HG03469 (cell line): ENCODE results near the gene TMEM243.

ENCODE experiments used
- ATAC-seq: cut with Tn5 transposase; IDR thresholded peaks from one replicate; pipeline ENCODE4 v1.9.1; 2021; ENCODE audit warnings: mild to moderate bottlenecking, moderate library complexity, moderate number of reproducible peaks; ENCODE audit not compliant: unreplicated experiment

TMEM243 gene

DNA sequence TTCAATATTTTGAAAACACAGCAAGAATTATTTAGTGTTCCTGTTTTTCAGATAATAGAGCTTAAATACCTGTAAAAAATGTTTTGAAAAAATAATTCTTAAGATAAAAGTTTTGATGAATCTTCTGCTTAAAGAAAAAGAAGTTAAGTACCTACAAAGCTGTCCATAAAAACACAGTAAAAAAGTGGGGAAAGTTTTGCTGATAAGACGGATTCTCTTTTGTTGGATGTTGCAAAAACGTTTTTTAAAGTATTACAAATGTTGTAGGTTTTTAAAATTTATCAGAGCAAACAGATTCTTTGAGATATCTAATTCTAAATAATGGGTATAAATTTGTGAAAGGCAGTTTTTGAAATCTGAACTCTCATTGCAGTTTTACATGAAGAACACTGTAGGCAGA, 55.1 kb downstream of the TMEM243 start:
- ATAC-seq, result no peak

- ATAC-seq, result peak; percentile 44
These were observed 60.0 kb downstream of the TMEM243 start for GRCh38 chr7:87159538-87159937.

GRCh38 chr7:87156709-87157108, 62.8 kb downstream of the TMEM243 start:
- no peak for ATAC-seq

DNA sequence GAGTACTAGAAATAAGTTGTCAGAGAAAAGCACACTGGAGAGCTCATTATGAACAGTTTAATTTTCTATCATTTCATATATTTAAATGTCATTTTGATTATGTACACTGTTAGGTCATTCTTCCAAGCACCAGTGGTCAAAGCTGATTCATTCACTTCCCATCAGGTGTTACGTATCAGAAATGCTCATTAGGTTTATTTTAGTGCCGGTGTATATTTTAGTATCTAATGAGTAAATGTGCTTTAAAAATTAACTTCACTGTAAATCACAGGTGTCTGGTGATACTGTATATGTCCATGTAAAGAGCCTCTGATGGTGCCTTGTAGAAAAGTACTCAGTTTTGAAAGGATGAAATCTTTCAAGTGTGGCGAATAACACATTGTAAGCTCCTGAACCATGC, 63.7 kb downstream of the TMEM243 start:
- ATAC-seq, result no peak

DNA sequence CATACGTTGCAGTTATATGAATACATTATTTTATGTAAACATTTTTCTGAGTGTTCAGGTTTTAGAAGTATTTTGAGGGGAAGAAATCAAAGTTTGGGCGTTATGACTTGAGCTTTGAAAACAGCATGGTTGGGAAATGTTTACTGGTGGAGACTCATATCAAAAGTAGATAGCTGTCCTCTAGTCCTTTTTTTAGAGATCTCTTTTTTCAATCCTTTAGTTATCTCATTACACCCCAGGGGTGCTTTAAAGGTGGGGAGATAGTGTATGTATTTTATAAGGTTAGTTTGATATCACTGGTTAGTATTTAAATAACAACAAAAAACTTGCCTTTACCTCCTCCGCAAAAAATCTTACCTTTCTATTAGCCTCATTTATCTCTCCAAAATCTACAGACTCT, 65.0 kb downstream of the TMEM243 start:
- no peak for ATAC-seq

- ATAC-seq, result no peak
These were observed 65.4 kb downstream of the TMEM243 start for GRCh38 chr7:87154166-87154565.

- no peak for ATAC-seq
These were observed 66.5 kb downstream of the TMEM243 start for GRCh38 chr7:87152897-87153641.

GRCh38 chr7:87152112-87152896, 67.2 kb downstream of the TMEM243 start, which contains the start of gene DMTF1:
Gene DMTF1, plus strand, starts transcription at chr7:87152453. Its CDS starts 12,489 bp downstream, at chr7:87164942.
- ATAC-seq, result peak; percentile 78

GRCh38 chr7:87151729-87152111, 67.8 kb downstream of the TMEM243 start:
- peak; percentile 19 for ATAC-seq

GRCh38 chr7:87151002-87151728, 68.4 kb downstream of the TMEM243 start:
- ATAC-seq, result no peak

DNA sequence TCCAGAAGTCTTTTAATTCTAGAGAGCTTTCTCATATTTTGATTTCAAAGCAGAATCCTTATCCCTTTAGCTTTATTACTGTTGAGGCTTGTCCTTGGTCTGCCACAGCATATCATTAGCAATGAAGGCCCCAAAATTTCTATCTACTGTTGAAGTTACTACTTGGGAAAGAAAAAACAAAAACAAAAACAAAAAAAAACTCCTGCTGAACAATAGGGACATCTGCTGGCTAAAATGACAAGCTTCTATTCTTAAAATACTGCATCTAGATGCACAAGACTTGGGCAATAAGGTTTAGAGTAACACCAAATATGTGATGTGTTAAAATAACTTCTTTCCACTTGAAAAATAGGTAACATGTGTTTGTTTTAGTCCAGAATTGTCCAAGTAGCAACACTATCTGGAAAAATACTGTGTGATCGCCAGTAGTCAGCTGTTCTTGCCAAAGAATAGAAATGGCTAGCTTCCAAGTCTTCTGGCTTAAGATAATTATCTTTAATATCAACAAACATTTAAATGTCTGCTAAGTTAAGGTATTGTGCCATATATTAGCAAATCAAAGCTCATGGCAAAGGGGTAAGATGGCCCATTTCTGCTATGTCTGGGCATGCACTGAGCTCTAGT, 71.1 kb downstream of the TMEM243 start:
- no peak for ATAC-seq

- ATAC-seq, result no peak
These were observed 72.0 kb downstream of the TMEM243 start for GRCh38 chr7:87147500-87147899.

- no peak for ATAC-seq
These were observed 72.7 kb downstream of the TMEM243 start for GRCh38 chr7:87146740-87147386.
